PC-9 (cell line): Measurements from ENCODE around the gene CHMP3. TPM values are rescaled to one million over a fixed set of nuclear protein-coding genes. Genes with fewer than 3 reads are reported as not detected.

Source experiments
- BruUV-seq: library from RNA; stranded (reverse); fragments of 400-500 nt; replicated peaks from 2 replicates; lab custom pipeline; 2021; lab: Mats Ljungman, UMichigan
- CTCF ChIA-PET: fragments of 300-600 bp; sonication (Branson Sonifier 250); formaldehyde crosslinking; loops from one replicate; lab custom pipeline; 2022; ENCODE audit warnings: antibody characterized with exemption; lab: Charles Lee
- POLR2A ChIA-PET: fragments of 300-600 bp; sonication (Branson Sonifier 250); formaldehyde crosslinking; loops from one replicate; lab custom pipeline; 2022; ENCODE audit warnings: antibody characterized with exemption; ENCODE audit not compliant: unreplicated experiment; lab: Charles Lee
- DNase-seq, 2 experiments: peaks; one replicate each; pipeline versions ENCODE4 v3.0.0 to v3.0.0-alpha.2; 2015 to 2022; ENCODE audit warnings: mixed read lengths in 1 of 2
- H2AFZ ChIP-seq: fragments of 200-600 bp; sonication (generic); 2 replicates; pipeline ENCODE4 v1.8.1; 2017; ENCODE audit warnings: antibody characterized with exemption
- H3F3A ChIP-seq: fragments of 200-600 bp; sonication (generic); 2 replicates; pipeline ENCODE4 v1.8.1; 2017; ENCODE audit warnings: antibody characterized with exemption, mild to moderate bottlenecking, low read depth; ENCODE audit not compliant: insufficient read depth
- H3K27ac ChIP-seq: fragments of 200-600 bp; sonication (generic); 2 replicates; pipeline ENCODE4 v1.6.1; 2016; ENCODE audit warnings: mixed run types
- H3K27me3 ChIP-seq: fragments of 200-600 bp; sonication (generic); 2 replicates; pipeline ENCODE4 v1.6.1; 2016; ENCODE audit warnings: low read depth, mixed run types; ENCODE audit not compliant: insufficient read depth
- H3K36me3 ChIP-seq: fragments of 200-600 bp; sonication (generic); 2 replicates; pipeline ENCODE4 v1.6.1; 2016; ENCODE audit warnings: low read depth, mixed run types
- H3K4me1 ChIP-seq: fragments of 200-600 bp; sonication (generic); replicated peaks from 2 replicates; pipeline ENCODE4 v1.6.1; 2016; ENCODE audit warnings: mixed run types; ENCODE audit not compliant: insufficient read depth
- H3K4me2 ChIP-seq: fragments of 200-600 bp; sonication (generic); 2 replicates; pipeline ENCODE4 v1.6.1; 2017; ENCODE audit warnings: mixed run types
- H3K4me3 ChIP-seq: fragments of 200-600 bp; sonication (generic); 2 replicates; pipeline ENCODE4 v1.6.1; 2016; ENCODE audit warnings: mixed run types
- H3K79me2 ChIP-seq: fragments of 200-600 bp; sonication (generic); 2 replicates; pipeline ENCODE4 v1.6.1; 2017; ENCODE audit warnings: low read depth, mixed run types
- H3K9me2 ChIP-seq: fragments of 200-600 bp; sonication (generic); 2 replicates; pipeline ENCODE4 v1.8.1; 2017; ENCODE audit warnings: mild to moderate bottlenecking; ENCODE audit not compliant: insufficient read depth
- H3K9me3 ChIP-seq: fragments of 200-600 bp; sonication (generic); 2 replicates; pipeline ENCODE4 v1.8.1; 2016; ENCODE audit warnings: low read depth; ENCODE audit not compliant: insufficient read depth
- H4K20me1 ChIP-seq: fragments of 200-600 bp; sonication (generic); 2 replicates; pipeline ENCODE4 v1.8.1; 2017; ENCODE audit not compliant: insufficient read depth
- EZH2 ChIP-seq: fragments of 200-600 bp; sonication (generic); IDR thresholded peaks from 2 replicates; pipeline ENCODE4 v1.8.0; 2017; ENCODE audit warnings: antibody characterized with exemption, low read depth
- intact Hi-C: fragments of 100-400 bp; cut with micrococcal nuclease; formaldehyde crosslinking; loops from one replicate; pipeline ENCODE4 v1.10.0; 2022; ENCODE audit not compliant: unreplicated experiment
- total RNA-seq: library from RNA; stranded (reverse); gene quantifications from 2 replicates; pipeline ENCODE4 v1.2.3, GENCODE V29; 2021
- TF ChIP-seq, protein P1 (sequence below): fragments of 200-600 bp; sonication (generic); conservative IDR thresholded peaks from 2 replicates; pipeline ENCODE4 v1.6.1; 2017; ENCODE audit warnings: mixed run types, antibody characterized with exemption, mild to moderate bottlenecking, moderate library complexity

The CHMP3 gene
- total RNA-seq, 1 experiment from 2014 or later = 108 TPM

DNA sequence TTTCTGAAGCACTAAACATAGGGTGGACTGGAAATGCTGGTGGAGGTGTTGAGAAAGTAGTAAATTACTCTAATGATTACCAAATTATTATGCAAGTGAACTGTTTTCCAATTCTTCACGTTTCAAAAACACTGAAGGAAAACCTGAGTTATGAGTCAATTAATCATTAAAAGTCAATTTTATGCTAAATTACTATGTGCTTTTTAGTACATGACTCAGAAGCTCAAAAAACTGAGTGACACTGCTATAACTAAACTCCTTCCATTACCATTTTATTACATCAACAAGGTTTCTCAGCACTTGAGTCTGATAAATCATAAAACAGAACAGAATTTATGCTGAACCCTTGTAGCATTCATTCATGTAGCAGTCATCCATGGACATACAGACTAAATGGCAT, 20.4 kb downstream of the CHMP3 start:
- no peak overlapping the region for H2AFZ ChIP-seq
- H3F3A ChIP-seq = no peaks in the 10 kb centered on the region
- intact Hi-C loops = no loop called here
- H3K9me3 ChIP-seq = peaks cover 9% of the 10 kb centered on the region; the same call in 1 of the 2 replicates
- no peaks in the 10 kb centered on the region for H3K27me3 ChIP-seq
- no peaks in the 10 kb centered on the region for H3K9me2 ChIP-seq
- no peak overlapping the region for H3K4me2 ChIP-seq
- POLR2A ChIA-PET = no interaction called here
- no peak for TF ChIP-seq EZH2
- TF ChIP-seq, protein P1, sequence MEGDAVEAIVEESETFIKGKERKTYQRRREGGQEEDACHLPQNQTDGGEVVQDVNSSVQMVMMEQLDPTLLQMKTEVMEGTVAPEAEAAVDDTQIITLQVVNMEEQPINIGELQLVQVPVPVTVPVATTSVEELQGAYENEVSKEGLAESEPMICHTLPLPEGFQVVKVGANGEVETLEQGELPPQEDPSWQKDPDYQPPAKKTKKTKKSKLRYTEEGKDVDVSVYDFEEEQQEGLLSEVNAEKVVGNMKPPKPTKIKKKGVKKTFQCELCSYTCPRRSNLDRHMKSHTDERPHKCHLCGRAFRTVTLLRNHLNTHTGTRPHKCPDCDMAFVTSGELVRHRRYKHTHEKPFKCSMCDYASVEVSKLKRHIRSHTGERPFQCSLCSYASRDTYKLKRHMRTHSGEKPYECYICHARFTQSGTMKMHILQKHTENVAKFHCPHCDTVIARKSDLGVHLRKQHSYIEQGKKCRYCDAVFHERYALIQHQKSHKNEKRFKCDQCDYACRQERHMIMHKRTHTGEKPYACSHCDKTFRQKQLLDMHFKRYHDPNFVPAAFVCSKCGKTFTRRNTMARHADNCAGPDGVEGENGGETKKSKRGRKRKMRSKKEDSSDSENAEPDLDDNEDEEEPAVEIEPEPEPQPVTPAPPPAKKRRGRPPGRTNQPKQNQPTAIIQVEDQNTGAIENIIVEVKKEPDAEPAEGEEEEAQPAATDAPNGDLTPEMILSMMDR = no peak
- BruUV-seq = no TSS peak
- H4K20me1 ChIP-seq = no peaks in the 10 kb centered on the region
- H3K27ac ChIP-seq = no peak overlapping the region
- no peak overlapping the region for H3K4me3 ChIP-seq
- no peaks in the 10 kb centered on the region for H3K79me2 ChIP-seq
- CTCF ChIA-PET = no interaction called here
- H3K4me1 ChIP-seq = no peaks in the 10 kb centered on the region
- H3K36me3 ChIP-seq = peaks cover 16% of the 10 kb centered on the region; the same call in 1 of the 2 replicates
- no peak for DNase-seq

DNA sequence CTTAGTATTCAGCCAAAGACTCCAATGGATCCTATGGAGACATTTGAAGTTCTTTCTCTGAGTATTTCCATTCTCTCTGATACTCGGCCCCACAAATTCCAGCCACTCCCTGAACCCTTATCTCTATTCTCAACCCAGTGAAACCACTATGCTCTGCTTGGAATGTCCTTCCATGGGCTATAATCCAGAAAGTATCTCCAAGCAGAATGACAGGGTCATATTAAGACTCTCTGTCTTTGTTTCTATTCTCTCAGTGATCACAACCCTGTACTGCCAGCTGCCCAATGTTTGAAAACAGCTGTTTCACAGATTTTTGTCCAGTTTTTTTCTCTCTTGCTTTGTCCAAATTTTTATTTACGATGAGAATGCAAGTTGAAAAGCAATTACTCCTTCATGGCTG, 21.9 kb downstream of the CHMP3 start:
- no peaks in the 10 kb centered on the region for H3K9me3 ChIP-seq
- H3K4me3 ChIP-seq = no peak overlapping the region
- no TSS peak for BruUV-seq
- no peaks in the 10 kb centered on the region for H3K27me3 ChIP-seq
- no peaks in the 10 kb centered on the region for H3K79me2 ChIP-seq
- no peak overlapping the region for H2AFZ ChIP-seq
- ChIA-PET POLR2A (no interaction called here), CTCF (interaction anchor here (0.5 kb wide), 1 partner anchor 652 kb away, joined by 8 read pairs; the partner anchor contains the start of gene ST3GAL5)
- no peak for DNase-seq
- no peaks in the 10 kb centered on the region for H4K20me1 ChIP-seq
- H3F3A ChIP-seq = no peaks in the 10 kb centered on the region
- no peaks in the 10 kb centered on the region for H3K9me2 ChIP-seq
- H3K4me1 ChIP-seq = no peaks in the 10 kb centered on the region
- H3K27ac ChIP-seq = no peak overlapping the region
- no peak for TF ChIP-seq EZH2
- TF ChIP-seq, protein P1 = no peak
- peaks cover 3% of the 10 kb centered on the region; the same call in 1 of the 2 replicates for H3K36me3 ChIP-seq
- H3K4me2 ChIP-seq = no peak overlapping the region
- intact Hi-C loops = no loop called here

DNA sequence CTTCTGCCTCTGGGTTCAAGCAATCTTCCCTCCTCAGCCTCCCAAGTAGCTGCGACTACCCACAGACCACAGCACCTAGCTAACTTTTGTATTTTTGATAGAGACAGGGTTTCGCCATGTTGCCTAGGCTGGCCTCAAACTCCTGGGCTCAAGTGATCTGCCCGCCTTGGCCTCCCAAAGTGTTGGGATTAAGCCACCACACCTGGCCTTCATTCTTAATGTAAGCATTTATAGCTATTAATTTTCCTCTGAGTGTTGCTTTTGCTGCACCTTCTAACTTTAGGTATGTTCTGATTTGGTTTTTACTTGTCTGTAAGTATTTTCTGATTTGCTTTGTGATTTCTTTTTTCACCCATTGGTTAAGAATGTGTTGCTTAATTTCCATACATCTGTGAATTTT, 29.7 kb downstream of the CHMP3 start:
- H3K4me3 ChIP-seq = no peak overlapping the region
- H3K36me3 ChIP-seq = no peaks in the 10 kb centered on the region; the same call in 1 of the 2 replicates
- intact Hi-C loops = no loop called here
- DNase-seq = no peak
- no peaks in the 10 kb centered on the region for H3K9me3 ChIP-seq
- no peak overlapping the region for H2AFZ ChIP-seq
- no peaks in the 10 kb centered on the region for H4K20me1 ChIP-seq
- no peak overlapping the region for H3K27ac ChIP-seq
- no TSS peak for BruUV-seq
- no peaks in the 10 kb centered on the region for H3F3A ChIP-seq
- H3K9me2 ChIP-seq = no peaks in the 10 kb centered on the region
- CTCF ChIA-PET = no interaction called here
- POLR2A ChIA-PET = no interaction called here
- H3K27me3 ChIP-seq = no peaks in the 10 kb centered on the region
- no peak overlapping the region for H3K4me2 ChIP-seq
- H3K79me2 ChIP-seq = no peaks in the 10 kb centered on the region
- no peaks in the 10 kb centered on the region for H3K4me1 ChIP-seq
- TF ChIP-seq EZH2 = no peak
- TF ChIP-seq, protein P1 = no peak
